GM12892 (cell line): ENCODE data around the gene TSPAN2.

ENCODE experiments used
- POLR2A ChIP-seq: IDR thresholded peaks from 2 replicates; pipeline ENCODE4 v1.6.1; 2011; ENCODE audit warnings: low read depth, low read length, control low read depth
- POLR2AphosphoS5 ChIP-seq: IDR thresholded peaks from 2 replicates; pipeline ENCODE4 v1.6.1; 2011; ENCODE audit warnings: low read depth, low read length, control low read depth
- TAF1 ChIP-seq: IDR thresholded peaks from 2 replicates; pipeline ENCODE4 v1.6.1; 2011; ENCODE audit warnings: low read depth, mild to moderate bottlenecking, control low read depth, low read length, borderline replicate concordance

- TF ChIP-seq POLR2AphosphoS5 = no peak
- TF ChIP-seq TAF1 = no peak
- TF ChIP-seq POLR2A = no peak
These were observed 26.3 kb upstream of the TSPAN2 start for GRCh38 chr1:115115521-115116161.
